Effector CD8-positive, alpha-beta T cell (primary cell): Measurements from ENCODE around the gene GIMAP1.
"Not testable (repeated sequence)": the region's sequence is repeated elsewhere in the genome, so short reads cannot be mapped to it uniquely, and the experiment has no call there.

ENCODE experiments used
- DNase-seq: peaks from one replicate; lab custom pipeline; 2025; lab: John Stamatoyannopoulos, UW
- total RNA-seq, 4 experiments: gene quantifications; one replicate each; lab custom pipeline; 2026; lab: John Stamatoyannopoulos, UW

Gene GIMAP1
- 29.5 to 113 (median 90.3) reads per million in 4 experiments for total RNA-seq

DNA sequence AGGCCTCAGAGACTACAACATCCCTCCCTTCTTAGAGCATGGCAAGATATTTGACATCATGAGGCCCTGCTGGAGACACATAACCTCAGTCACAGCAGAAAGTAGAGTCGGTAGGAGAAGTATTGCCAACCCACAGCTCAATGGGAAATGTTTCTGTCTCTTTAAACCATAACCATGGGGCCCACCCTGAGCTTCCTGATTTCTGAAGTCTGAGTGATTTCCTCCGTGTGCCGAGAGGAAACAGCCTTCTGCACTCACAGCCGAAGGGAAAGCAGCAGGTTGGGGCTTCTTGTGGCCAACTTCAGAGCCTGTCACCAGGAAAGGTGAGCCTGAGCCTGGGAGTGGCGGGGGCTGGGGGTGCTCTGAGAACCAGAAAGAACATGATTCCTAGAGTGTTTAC lies at the start of gene GIMAP1:
Gene GIMAP1, plus strand, starts transcription at position 246 of the 400 bp plus-strand sequence. CDS start 2,435 bp downstream, outside the sequence.
- DNase-seq: no peak

DNA sequence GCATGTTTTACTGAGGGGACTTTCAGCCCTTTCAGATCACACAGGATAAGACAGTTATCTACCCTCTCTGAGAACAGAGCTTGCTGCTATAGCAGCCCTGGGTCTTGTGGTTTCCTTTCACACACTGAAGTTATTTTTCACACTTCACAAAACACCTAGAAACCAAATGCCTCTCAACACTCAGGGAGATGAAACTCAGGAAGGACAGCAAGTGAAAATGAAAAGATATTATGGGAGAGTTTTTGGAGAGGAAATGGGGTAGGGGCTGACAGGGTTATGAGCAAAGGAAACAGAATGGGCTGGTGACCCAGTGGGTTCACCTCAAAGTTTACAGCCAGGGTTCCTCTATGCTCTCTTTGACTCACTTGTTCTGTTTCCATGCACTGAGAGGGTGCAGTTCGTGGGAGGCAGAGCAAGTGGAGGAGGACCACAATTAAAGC lies 47.9 kb upstream of the GIMAP1 start:
- no peak for DNase-seq

DNA sequence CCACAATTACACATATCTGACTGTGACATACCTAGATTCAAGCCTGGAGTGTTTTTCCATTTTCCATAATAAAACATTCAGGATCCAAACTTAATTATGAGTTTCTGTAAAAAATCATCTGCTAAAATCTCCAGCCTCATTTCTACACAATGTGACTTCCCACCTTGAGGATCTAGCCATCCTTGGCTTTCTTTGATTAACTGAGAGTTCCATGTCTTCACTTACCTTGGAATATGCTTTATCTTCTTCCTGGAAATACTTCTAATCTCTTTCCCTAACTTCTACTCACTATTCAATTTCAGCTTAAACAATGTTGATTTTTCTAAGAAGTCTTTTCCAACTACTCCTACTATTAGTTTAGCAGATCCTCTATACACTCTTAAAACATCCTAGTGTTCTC lies 47.4 kb upstream of the GIMAP1 start:
- DNase-seq: no peak

DNA sequence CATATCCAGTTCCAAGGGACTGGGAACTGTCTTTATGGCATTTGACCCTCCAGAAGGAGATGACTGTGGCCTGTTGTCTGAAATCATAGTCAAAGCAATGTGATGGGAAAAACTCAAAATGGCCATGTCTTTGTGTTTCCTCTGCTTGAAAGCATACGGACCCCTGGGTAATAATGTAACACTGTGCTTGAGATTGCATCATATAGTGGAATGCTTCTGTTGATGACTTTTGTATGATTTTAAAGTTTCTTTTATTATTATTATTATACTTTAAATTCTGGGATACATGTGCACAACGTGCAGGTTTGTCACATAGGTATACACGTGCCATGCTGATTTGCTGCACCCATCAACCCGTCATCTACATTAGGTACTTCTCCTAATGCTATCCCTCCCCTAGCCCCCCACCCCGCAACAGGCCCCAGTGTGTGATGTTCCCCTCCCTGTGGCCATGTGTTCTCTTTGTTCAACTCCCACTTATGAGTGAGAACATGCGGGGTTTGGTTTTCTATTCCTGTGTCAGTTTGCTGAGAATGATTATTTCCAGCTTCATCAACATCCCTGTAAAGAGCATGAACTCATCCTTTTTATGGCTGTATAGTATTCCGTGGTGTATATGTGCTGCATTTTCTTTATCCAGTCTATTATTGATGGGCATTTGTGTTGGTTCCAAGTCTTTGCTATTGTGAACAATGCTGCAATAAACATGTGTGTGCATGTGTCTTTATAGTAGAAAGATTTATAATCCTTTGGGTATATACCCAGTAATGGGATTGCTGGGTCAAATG lies 44.4 kb upstream of the GIMAP1 start:
- DNase-seq: not testable (repeated sequence)

DNA sequence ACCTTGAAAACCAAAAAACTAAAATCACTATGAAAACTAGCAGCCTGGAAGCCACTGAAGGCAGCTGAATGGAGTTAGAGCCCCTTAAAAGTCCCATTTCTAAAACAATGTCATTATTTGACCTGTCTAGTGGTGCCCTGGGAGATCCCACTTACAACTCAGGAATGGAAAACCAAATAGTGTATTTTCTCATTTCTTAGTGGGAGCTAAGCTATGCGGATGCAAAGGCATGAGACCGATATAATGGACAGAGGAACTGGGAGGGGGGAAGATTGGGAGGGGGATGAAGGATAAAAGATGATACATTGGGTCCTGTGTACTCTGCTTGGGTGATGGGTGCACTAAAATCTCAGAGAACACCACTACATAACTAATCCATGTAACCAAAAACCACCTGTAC lies 40.7 kb upstream of the GIMAP1 start:
- no peak for DNase-seq

DNA sequence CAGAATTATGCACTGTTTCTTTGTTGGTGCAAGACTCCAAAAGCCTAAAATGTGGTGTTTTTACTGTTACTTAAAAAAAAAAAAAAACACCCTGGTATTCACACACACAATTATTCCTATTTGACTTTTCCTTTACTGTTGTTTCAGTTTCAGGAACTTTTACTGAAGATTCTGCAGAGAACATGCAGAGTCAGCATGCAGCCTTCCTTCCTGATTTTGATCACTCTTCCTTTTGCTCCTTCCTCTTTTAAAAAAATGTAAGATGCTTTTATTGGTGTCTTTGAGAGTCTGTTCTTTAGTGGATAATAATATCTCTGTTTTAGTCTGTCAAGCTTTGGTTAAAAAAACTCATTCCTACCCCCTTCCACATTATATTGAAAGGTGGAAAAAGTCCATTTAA lies 40.1 kb upstream of the GIMAP1 start:
- DNase-seq: not testable (repeated sequence)

DNA sequence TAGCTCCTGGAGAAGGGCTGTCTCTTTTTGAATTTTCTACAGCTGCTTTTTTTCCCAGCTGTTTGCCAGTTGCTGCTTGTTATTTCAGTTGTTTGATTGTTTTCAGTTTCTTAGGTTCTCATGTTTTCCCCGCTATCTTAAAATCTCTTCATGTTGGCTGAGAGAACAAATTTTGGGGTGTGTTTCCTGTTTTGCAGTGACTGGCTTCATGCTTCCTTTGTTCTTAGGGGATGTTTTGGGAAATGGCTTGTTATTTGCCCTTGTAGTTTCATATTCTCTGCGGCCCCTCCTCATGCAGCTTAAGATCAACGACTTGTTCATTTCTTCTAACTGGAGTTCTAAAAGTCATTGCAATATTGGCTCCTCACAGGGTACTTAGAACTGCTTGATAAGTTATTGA lies 39.6 kb upstream of the GIMAP1 start:
- not testable (repeated sequence) for DNase-seq

DNA sequence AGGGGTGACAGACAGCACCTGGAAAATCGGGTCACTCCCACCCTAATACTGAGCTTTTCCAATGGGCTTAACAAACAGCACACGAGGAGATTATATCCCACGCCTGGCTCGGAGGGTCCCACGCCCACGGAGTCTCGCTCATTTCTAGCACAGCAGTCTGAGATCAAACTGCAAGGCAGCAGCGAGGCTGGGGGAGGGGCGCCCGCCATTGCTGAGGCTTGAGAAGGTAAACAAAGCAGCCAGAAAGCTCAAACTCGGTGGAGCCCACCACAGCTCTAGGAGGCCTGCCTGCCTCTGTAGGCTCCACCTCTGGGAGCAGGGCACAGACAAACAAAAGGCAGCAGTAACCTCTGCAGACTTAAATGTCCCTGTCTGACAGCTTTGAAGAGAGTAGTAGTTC lies 37.8 kb upstream of the GIMAP1 start:
- not testable (repeated sequence) for DNase-seq

DNA sequence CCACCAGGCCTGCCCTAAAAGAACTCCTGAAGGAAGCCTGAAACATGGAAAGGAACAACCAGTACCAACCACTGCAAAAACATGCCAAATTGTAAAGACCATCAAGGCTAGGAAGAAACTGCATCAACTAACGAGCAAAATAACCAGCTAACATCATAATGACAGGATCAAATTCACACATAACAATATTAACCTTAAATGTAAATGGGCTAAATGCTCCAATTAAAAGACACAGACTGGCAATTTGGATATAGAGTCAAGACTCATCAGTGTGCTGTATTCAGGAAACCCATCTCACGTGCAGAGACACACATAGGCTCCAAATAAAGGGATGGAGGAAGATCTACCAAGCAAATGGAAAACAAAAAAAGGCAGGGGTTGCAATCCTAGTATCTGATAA lies 36.0 kb upstream of the GIMAP1 start:
- DNase-seq: not testable (repeated sequence)

DNA sequence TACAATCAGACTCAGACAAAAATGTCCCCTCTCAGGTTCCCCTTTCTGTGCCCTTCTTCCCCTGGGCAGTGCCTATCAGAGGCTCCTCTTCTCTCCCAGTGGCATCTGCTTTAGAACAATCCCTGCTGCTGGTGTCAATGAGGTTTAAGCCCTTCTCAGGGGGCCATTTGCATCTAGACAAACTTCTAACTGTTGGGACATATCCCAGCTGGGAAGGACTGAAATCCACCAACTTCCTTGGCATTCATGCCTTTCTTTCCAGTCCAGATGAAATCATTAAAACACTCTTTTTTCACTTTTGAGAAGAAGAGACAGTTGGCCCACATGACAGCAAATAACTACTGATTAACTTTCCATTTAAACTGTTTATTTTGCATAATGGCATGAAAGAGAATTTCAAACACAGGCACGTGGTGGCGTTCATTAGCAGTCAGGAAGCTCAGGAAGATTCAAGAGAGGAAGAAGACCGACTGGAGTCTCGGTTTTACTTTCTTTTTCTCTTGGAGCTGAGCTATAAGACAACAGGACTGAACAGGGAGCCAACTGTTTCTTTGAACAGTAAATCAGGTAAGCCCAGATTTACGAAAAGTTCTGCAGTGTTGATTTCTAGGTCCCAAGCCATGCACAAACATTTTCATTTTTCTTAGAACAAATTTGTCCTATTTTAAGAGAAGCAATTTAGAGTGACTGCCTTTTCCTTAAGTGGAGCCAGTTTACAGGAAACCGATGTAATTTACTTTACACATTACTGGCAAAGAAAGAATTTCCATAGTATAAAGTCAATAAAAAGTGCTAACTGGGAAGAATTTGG lies 31.0 kb upstream of the GIMAP1 start, which contains the start of gene GIMAP2:
Gene GIMAP2, plus strand, starts transcription at position 488 of the 811 bp plus-strand sequence. CDS start 1,354 bp downstream, outside the sequence.
- DNase-seq: no peak

DNA sequence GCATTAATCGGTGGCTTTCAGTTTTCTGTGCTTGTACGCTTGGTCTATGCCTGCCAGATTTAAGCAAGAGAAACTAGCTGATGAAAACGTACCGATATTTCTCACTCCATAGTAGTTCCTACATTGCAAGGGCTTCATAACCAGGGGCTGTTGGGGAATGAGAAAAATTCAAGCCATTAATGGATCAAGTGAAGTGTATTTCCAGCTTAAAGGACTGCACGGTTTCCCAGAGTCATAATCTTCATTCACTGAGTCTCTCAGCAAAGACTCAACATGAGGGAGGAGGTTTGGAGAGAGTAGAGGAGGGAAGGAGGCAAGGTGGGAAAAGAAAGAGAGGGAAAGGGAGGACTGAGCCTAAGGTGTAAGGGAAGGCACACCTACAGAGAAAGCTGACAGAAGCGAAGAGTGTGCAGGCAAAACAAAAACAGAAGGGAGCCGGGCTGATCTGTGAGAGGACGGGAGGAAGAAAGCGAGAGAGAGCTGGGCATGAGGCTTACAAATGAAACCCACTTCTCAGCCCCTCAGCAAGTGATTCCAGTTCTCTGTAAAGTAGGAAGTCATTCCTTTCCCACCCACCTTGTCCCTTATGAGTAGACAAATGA lies 30.3 kb upstream of the GIMAP1 start:
- DNase-seq: no peak

DNA sequence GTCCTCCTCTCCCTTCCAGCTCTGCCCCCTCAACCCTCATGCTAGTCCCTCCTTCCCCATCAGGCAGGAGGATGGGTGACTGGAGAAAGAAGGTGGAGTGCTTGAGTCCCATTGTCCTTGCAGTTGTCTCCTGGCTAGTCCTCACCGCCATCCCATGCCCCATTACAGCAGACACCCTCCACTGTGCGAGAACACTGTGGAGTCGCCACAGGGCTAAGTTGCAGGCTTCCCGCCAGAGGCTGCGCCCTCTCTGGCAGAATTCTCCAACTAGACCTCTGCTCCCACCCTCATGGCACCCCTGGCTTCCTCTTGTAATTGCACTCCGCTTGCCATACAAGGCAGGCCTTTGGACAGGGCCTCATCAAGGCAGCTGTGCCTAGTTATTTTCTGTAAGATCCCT lies 27.8 kb upstream of the GIMAP1 start:
- no peak for DNase-seq

DNA sequence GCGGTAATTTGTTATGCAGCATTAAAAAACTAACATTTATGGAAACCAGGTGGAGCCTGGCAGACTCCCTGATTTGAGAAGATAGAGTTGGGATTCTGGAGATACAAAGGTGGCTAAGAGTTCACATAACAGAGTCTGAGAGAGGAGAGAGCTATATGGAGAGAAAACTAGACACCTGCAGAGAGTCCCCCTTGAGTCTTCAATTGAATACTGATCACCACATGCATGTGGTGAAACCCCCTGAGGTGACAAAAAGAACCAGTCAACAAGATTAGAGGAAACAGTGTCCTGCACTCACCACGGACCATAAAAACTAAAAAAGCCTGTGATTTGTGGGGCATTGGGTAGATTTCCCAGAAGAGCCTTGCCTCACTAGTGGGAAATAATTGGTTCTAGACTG lies 20.8 kb upstream of the GIMAP1 start:
- DNase-seq: no peak

DNA sequence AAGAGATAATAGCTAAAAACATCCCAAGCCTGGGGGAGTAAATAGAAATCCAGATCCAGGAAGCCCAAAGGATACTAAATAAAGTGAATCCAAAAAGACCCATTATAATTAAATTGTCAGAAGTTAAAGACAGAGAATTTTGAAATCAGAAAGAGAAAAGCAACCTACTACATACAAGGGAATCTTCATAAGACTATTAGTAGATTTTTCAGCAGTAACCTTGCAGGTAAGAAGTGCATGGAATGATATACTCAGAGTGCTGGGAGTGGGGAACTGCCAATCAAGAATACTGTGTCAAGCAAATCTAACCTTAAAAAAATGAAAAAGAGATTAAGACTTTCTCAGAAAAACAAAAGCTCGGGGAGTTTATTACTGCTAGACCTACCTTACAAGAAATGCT lies 13.2 kb upstream of the GIMAP1 start:
- no peak for DNase-seq

DNA sequence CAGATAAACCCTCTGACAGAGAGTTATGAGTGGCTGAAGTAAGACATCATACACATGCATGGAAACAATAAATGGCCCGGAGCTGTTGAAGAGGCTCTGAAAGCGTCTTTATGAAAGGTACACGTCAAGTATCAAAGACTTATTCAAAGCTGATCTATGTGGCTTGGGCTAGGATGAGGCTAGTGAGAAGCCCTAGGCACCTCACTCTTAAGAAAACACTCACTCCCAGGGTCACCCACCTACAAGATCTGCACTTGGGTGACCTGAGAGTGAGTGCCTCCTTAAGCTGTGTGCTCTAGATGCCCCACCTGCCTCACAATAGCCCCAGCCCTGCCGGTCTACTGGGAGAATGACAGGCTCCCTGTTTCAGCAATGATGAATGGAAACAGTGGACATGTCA lies 1.1 kb upstream of the GIMAP1 start:
- DNase-seq: no peak

DNA sequence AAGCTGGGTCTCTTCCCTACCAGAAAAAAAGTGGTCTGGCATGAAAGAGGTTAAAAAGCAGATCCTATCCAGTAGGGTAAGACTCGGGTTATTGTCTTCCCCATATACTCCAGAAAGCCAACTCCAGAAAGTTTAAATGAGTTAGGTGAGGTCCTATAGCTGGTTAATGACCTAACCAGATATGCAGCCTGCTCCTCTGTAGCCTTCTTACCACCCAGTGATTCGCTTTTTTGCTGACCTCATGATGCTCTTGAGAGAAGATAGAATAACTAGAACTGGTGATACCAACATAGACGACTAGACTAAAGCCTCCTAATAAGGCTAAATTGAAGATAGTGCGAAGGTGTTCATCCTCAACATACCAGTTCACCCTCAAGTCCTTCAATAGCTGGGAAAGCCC lies 675 bp upstream of the GIMAP1 start:
- DNase-seq: no peak

DNA sequence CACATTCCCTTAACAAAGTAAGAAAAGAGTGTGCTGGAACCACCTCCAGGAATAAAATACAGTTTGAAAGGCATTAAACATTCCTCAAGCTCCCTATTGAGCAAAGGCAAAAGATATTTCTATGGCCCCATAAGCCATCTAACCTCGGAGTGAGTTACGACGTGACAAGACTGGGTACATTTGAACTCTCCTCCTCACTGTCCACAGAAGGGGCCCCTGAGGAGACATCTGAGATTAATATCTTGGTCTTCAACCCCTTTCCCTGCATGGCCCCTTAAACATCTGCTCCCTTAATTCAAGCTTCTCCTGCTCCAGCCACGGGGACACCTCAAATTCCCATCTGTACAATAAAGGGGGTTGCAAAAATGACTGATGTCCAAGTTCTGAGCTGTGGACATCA lies 526 bp downstream of the GIMAP1 start:
- DNase-seq: no peak

DNA sequence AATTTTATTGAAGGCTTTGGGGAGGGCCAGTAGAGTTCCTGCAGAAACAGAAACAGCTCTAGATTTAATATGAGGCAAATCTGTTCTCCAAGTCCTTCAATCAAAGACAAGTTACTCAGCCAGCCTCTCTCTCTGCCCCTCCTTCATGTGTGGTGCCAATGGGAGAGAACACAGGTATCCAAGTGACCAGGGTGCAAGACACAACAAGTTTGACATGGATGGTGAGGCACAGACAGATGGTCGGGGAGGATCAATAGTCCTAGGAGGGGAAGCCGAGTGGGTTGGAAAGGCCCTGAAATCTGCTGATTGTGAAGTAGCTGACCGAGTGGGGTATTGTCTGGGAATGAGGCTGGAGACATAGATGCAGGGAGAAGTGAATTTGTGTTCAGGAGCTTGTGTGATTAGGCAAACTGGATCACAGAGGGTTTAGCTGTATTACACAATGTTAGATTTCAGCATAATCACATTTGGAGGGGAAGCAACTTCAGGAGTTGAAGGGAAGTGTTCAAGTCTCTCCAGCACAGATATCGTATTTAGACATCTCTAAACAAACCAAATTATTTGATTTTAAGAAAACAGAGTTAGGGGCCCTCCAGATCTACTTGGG lies 1.5 kb downstream of the GIMAP1 start:
- no peak for DNase-seq

DNA sequence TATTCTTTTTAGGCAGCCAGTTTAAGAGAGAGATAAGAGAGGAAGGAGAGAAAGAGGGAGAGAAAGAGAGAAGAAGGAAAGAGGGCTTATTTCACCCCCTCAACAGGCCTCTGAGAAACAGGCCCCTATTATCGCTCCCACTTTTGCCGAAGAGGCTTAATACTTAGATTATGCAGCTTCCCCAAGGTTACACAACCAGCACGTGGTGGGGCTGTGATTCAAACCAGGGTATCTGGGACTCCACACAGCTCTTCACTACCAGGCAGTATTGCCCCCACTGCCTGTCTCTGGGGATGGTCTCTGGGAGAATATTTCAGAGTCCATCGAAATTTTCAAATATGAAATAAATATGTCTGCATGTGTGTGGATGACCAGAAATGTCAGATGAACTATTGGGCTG lies 3.0 kb downstream of the GIMAP1 start:
- no peak for DNase-seq

DNA sequence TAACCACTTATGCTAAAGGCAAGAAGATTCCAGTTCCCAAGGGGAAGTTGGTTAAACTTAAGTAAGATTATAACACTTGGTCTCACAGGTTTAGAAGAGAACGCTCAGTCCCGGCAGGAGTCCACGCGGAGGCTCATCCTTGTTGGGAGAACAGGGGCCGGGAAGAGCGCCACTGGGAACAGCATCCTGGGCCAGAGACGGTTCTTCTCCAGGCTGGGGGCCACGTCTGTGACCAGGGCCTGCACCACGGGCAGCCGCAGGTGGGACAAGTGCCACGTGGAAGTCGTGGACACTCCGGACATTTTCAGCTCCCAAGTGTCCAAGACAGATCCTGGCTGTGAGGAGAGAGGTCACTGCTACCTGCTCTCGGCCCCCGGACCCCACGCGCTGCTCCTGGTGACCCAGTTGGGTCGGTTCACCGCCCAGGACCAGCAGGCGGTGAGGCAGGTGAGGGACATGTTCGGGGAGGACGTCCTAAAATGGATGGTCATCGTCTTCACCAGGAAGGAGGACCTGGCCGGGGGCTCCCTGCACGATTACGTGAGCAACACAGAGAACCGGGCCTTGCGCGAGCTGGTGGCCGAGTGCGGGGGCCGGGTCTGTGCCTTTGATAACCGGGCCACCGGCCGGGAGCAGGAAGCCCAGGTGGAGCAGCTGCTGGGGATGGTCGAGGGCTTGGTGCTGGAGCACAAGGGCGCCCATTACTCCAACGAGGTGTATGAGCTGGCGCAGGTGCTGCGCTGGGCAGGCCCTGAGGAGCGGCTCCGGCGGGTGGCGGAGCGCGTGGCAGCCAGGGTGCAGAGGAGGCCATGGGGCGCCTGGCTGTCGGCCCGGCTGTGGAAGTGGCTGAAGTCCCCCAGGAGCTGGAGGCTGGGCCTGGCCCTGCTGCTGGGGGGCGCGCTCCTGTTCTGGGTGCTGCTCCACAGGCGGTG lies 3.8 kb downstream of the GIMAP1 start:
- DNase-seq: no peak

DNA sequence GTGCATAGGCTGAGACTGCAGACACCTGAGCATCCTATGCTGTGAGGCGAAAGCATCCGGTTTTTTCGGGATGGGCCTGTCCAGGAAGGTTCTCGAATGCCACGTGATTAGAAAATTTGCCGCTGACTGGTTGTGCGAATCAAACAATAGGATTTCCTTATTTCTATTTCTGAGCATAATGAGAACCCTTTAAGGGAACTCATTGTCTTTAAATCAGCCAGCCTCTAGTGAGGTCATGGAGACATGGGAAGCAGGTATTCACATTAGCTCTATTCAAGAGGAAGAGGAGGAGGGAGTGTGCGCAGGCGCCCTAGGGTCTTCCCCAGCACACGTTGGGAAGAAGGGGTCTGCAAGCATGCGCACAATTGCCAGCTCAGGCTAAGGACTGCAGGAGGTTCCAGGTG lies 5.6 kb downstream of the GIMAP1 start:
- no peak for DNase-seq
